GM18519 (cell line): Measurements from ENCODE around the gene CD8A.

ENCODE experiments used
- ATAC-seq: cut with Tn5 transposase; IDR thresholded peaks from one replicate; pipeline ENCODE4 v1.9.1; 2021; ENCODE audit warnings: mild to moderate bottlenecking, moderate library complexity; ENCODE audit not compliant: unreplicated experiment, low FRiP score

The CD8A gene

GRCh38 chr2:86781363-86781762, 9.3 kb downstream of the CD8A start:
- ATAC-seq = no peak

- ATAC-seq = no peak
These were observed 10.7 kb downstream of the CD8A start for GRCh38 chr2:86779971-86780370.

- no peak for ATAC-seq
These were observed 11.8 kb downstream of the CD8A start for GRCh38 chr2:86778957-86779356.

GRCh38 chr2:86776532-86776931, 14.2 kb downstream of the CD8A start:
- ATAC-seq = no peak

GRCh38 chr2:86775338-86775737, 15.4 kb downstream of the CD8A start:
- no peak for ATAC-seq

GRCh38 chr2:86774862-86775261, 15.9 kb downstream of the CD8A start:
- ATAC-seq = no peak

GRCh38 chr2:86772611-86773010, 18.1 kb downstream of the CD8A start:
- no peak for ATAC-seq

- no peak for ATAC-seq
These were observed 19.9 kb downstream of the CD8A start for GRCh38 chr2:86770816-86771301.

GRCh38 chr2:86769838-86770237, 20.9 kb downstream of the CD8A start:
- no peak for ATAC-seq

GRCh38 chr2:86768189-86768949, 22.3 kb downstream of the CD8A start:
- ATAC-seq = no peak

- no peak for ATAC-seq
These were observed 25.4 kb downstream of the CD8A start for GRCh38 chr2:86765310-86765695.

- ATAC-seq = no peak
These were observed 25.9 kb downstream of the CD8A start for GRCh38 chr2:86764661-86765309.

GRCh38 chr2:86760371-86760770, 30.3 kb downstream of the CD8A start:
- ATAC-seq = no peak

- ATAC-seq = no peak
These were observed 32.3 kb downstream of the CD8A start for GRCh38 chr2:86758405-86758804.

GRCh38 chr2:86753606-86754005, 37.1 kb downstream of the CD8A start:
- no peak for ATAC-seq

- ATAC-seq = no peak
These were observed 37.8 kb downstream of the CD8A start for GRCh38 chr2:86752934-86753333.

- no peak for ATAC-seq
These were observed 38.9 kb downstream of the CD8A start for GRCh38 chr2:86751778-86752177.

- ATAC-seq = no peak
These were observed 40.4 kb downstream of the CD8A start for GRCh38 chr2:86750240-86750839.

GRCh38 chr2:86747711-86748639, 42.7 kb downstream of the CD8A start:
- no peak for ATAC-seq

- no peak for ATAC-seq
These were observed 43.8 kb downstream of the CD8A start for GRCh38 chr2:86746939-86747338.

- no peak for ATAC-seq
These were observed 46.6 kb downstream of the CD8A start for GRCh38 chr2:86744152-86744551.
